NCI-H128 (cell line): ENCODE results near the gene PCK1.

Source experiments
- DNase-seq: peaks from one replicate; lab custom pipeline; 2025; ENCODE audit not compliant: unreplicated experiment; lab: John Stamatoyannopoulos, UW

The PCK1 gene

GRCh38 chr20:57559658-57560553 lies 1.0 kb upstream of the PCK1 start:
- no peak for DNase-seq

DNA sequence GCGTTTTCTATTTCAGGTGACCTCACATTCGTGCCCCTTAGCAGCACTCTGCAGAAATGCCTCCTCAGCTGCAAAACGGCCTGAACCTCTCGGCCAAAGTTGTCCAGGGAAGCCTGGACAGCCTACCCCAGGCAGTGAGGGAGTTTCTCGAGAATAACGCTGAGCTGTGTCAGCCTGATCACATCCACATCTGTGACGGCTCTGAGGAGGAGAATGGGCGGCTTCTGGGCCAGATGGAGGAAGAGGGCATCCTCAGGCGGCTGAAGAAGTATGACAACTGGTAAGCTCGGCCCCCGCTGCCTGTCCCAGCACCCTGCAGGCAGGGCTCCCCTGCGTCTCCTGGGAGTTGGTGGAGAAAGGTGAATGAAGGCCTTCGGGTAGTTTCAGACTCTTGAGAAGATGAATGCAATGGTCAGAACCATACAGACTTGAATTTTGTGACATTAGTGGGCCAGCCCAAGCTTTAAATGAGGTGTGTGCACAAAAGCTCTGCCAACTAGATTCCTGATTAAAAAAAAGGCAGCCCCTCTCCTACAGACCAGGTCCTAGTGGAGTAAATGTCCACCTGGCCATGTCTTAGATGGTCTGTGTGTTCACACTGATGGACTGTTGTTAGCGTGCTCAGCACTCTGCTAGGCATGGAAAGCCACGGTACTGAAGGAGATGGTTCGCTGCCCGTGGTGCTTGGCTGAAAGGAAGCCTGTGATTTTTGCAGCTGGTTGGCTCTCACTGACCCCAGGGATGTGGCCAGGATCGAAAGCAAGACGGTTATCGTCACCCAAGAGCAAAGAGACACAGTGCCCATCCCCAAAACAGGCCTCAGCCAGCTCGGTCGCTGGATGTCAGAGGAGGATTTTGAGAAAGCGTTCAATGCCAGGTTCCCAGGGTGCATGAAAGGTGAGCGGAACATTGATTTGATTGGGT lies 708 bp downstream of the PCK1 start:
- DNase-seq = no peak

DNA sequence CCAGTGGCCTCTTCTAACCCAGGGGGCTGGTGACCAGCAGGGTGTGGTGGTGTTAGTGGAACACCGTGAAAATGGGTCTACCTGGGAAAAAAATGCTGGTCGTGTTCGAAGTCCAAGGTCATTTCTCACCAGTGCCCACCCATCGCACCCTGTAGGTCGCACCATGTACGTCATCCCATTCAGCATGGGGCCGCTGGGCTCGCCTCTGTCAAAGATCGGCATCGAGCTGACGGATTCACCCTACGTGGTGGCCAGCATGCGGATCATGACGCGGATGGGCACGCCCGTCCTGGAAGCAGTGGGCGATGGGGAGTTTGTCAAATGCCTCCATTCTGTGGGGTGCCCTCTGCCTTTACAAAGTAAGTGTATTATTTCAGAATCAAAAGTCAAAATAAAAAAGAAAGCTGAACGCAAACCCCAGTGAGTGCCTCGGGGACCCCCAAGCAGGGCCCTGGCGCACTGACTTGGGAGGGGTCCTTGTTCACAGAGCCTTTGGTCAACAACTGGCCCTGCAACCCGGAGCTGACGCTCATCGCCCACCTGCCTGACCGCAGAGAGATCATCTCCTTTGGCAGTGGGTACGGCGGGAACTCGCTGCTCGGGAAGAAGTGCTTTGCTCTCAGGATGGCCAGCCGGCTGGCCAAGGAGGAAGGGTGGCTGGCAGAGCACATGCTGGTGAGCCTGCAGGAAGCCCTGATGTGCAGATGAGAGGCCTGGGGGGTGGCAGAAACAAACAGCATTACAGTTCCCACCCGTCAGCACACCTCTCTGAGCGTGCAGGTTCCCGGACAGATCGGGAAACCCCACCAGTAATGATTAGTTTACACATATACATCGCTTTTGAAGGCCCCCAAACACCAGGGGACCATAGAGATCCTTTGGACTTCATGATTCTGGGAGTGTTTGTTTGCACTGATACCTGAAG lies 1.9 kb downstream of the PCK1 start:
- no peak for DNase-seq

- no peak for DNase-seq
These were observed 2.6 kb downstream of the PCK1 start for GRCh38 chr20:57563522-57563921.

GRCh38 chr20:57564180-57564802 lies 3.4 kb downstream of the PCK1 start:
- no peak for DNase-seq

- DNase-seq = no peak
These were observed 4.2 kb downstream of the PCK1 start for GRCh38 chr20:57564951-57565642.

DNA sequence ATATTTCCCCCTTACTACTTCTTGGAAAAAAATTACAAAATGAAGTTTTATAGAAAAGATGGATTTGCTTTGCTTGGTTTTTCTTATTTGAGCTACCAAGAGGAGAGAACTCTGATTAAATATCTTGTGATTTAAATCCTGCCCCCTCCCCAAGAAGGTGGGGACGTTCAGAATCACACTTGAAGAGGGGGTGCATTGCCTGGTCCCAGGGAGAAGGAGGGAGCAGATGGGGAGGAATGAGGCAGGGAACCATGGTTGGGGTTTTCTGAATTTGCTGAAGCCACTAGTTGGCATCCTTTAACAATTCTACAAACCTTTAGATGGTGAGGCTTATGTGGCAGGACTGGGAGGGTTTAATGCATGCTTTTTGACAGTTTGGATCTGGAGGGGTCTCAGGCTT lies 5.5 kb downstream of the PCK1 start:
- no peak for DNase-seq

GRCh38 chr20:57566803-57567459 lies 6.0 kb downstream of the PCK1 start:
- no peak for DNase-seq

- no peak for DNase-seq
These were observed 6.7 kb downstream of the PCK1 start for GRCh38 chr20:57567471-57568079.

- no peak for DNase-seq
These were observed 7.4 kb downstream of the PCK1 start for GRCh38 chr20:57568088-57568896.

DNA sequence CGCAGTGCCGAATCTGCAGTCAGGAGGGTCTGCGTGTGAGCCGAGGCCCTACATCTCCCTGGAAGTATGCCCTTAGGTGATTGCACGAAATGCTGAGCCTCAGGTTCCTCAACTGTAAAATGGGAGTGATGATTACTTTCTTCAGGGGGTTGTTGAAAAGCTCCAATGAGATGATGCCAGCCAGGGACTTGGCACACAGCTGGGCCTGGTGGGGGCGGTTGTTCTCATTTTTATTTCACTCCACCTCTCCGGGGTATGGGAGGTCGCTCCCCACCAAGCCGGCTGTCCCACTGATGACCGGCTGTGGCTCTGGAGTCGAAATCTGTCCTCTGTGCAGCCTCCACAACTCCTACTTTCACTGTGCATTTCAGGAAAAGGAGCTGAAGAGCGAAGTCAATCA lies 8.1 kb downstream of the PCK1 start:
- no peak for DNase-seq

- no peak for DNase-seq
These were observed 9.4 kb downstream of the PCK1 start for GRCh38 chr20:57570145-57570850.

GRCh38 chr20:57570920-57571319 lies 10.0 kb downstream of the PCK1 start:
- no peak for DNase-seq

GRCh38 chr20:57571782-57572416 lies 11.0 kb downstream of the PCK1 start:
- DNase-seq = no peak

DNA sequence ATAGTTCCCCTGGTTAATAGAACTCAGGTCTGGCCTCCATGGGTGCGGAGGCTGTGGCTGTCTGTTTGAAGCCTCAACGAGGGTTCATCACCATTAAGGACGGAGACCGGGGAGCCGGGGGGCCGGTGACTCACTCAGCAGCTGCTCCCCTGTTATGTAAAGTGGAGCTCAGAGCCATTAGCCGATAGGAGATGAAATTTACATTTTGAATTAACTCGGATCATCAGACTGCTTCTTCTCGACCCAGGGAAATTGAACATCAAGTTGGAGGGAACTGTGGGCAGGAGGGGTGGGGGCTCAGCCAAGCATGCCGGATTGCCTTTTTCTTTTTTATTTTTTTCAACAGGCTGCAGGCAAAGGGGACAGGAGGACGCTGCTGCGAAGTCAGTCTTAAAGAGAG lies 12.3 kb downstream of the PCK1 start:
- no peak for DNase-seq

DNA sequence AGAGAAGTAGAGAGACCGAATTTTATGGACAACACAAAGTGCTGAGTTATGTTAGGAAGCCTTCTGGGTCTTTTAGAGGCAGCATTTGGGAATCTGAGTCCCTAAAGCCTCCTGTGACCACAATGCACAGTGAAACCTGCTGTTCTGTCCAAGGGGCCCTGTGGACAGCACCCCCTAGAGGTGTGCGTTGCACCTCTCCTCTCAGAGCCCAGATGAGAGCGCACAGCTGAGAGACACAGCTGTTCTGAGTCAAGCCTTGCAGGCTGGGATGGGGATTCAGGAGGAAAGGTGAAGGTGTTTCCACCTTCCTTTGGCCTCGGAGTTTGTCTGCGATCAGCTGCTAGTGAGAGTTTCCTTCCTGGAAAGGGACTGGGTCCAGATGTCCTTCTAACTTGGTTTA lies 13.0 kb downstream of the PCK1 start:
- no peak for DNase-seq

GRCh38 chr20:57574954-57575353 lies 14.0 kb downstream of the PCK1 start:
- no peak for DNase-seq
